H9 (cell line): ENCODE measurements around the gene LATS2. TPM values are rescaled to one million over a fixed set of nuclear protein-coding genes. Genes with fewer than 3 reads are reported as not detected.

ENCODE experiments used
- DNase-seq: peaks from one replicate; pipeline ENCODE4 v3.0.0-alpha.2; 2017
- H2AFZ ChIP-seq: one replicate; pipeline ENCODE4 v1.6.1; 2013; ENCODE audit warnings: mild to moderate bottlenecking, low read length, control low read depth, moderate library complexity
- H2AK5ac ChIP-seq: 2 replicates; pipeline ENCODE4 v1.6.1; 2013; ENCODE audit warnings: low read length, control low read depth, mixed read lengths; ENCODE audit not compliant: insufficient read length
- H2BK120ac ChIP-seq: one replicate; pipeline ENCODE4 v1.6.1; 2013; ENCODE audit warnings: low read depth, mild to moderate bottlenecking, low read length, control low read depth, inconsistent platforms; ENCODE audit not compliant: poor library complexity, severe bottlenecking
- H2BK12ac ChIP-seq: 2 replicates; pipeline ENCODE4 v1.6.1; 2013; ENCODE audit warnings: low read length, control low read depth, mixed read lengths, low read depth; ENCODE audit not compliant: insufficient read length
- H2BK15ac ChIP-seq: 2 replicates; pipeline ENCODE4 v1.6.1; 2013; ENCODE audit warnings: low read depth, low read length, control low read depth
- H2BK20ac ChIP-seq: one replicate; pipeline ENCODE4 v1.6.1; 2013; ENCODE audit warnings: low read depth, mild to moderate bottlenecking, low read length, control low read depth, inconsistent platforms; ENCODE audit not compliant: poor library complexity, severe bottlenecking
- H2BK5ac ChIP-seq: 2 replicates; pipeline ENCODE4 v1.6.1; 2013; ENCODE audit warnings: low read length, control low read depth, mixed read lengths; ENCODE audit not compliant: insufficient read length
- H3K14ac ChIP-seq: 2 replicates; pipeline ENCODE4 v1.6.1; 2013; ENCODE audit warnings: low read length, control low read depth; ENCODE audit not compliant: insufficient read depth
- H3K18ac ChIP-seq: 2 replicates; pipeline ENCODE4 v1.6.1; 2013; ENCODE audit warnings: low read depth, mild to moderate bottlenecking, mixed read lengths, low read length, control low read depth; ENCODE audit not compliant: insufficient read length
- H3K23ac ChIP-seq: 2 replicates; pipeline ENCODE4 v1.6.1; 2013; ENCODE audit warnings: low read length, control low read depth, mixed read lengths, low read depth; ENCODE audit not compliant: insufficient read length
- H3K23me2 ChIP-seq: 2 replicates; pipeline ENCODE4 v1.6.1; 2013; ENCODE audit warnings: low read depth, mild to moderate bottlenecking, mixed read lengths, low read length, control low read depth; ENCODE audit not compliant: insufficient read length, poor library complexity, severe bottlenecking
- H3K27ac ChIP-seq: 2 replicates; pipeline ENCODE4 v1.5.1; 2013; ENCODE audit warnings: low read length, control low read depth, mixed read lengths, low read depth; ENCODE audit not compliant: insufficient read length
- H3K27me3 ChIP-seq: 2 replicates; pipeline ENCODE4 v1.6.1; 2013; ENCODE audit warnings: low read length, control low read depth, inconsistent platforms; ENCODE audit not compliant: insufficient read depth
- H3K4ac ChIP-seq: 2 replicates; pipeline ENCODE4 v1.6.1; 2013; ENCODE audit warnings: low read depth, mild to moderate bottlenecking, control low read depth, inconsistent platforms, low read length, moderate library complexity
- H3K4me1 ChIP-seq: 2 replicates; pipeline ENCODE4 v1.6.1; 2013; ENCODE audit warnings: low read length, control low read depth, inconsistent platforms; ENCODE audit not compliant: insufficient read depth
- H3K4me2 ChIP-seq: 2 replicates; pipeline ENCODE4 v1.6.1; 2013; ENCODE audit warnings: low read length, control low read depth, mixed read lengths; ENCODE audit not compliant: insufficient read length, insufficient read depth
- H3K56ac ChIP-seq: 2 replicates; pipeline ENCODE4 v1.6.1; 2013; ENCODE audit warnings: low read depth, mild to moderate bottlenecking, mixed read lengths, low read length, control low read depth; ENCODE audit not compliant: insufficient read length
- H3K79me1 ChIP-seq: 2 replicates; pipeline ENCODE4 v1.6.1; 2013; ENCODE audit warnings: low read depth, mild to moderate bottlenecking, moderate library complexity, low read length, control low read depth, inconsistent platforms; ENCODE audit not compliant: insufficient read depth, poor library complexity, severe bottlenecking
- H3K79me2 ChIP-seq: 2 replicates; pipeline ENCODE4 v1.6.1; 2013; ENCODE audit warnings: low read length, control low read depth, inconsistent platforms; ENCODE audit not compliant: insufficient read depth
- H3K9ac ChIP-seq: 2 replicates; pipeline ENCODE4 v1.6.1; 2013; ENCODE audit warnings: low read length, control low read depth, mixed read lengths; ENCODE audit not compliant: insufficient read length; ENCODE audit errors: extremely low read depth
- H3K9me3 ChIP-seq: one replicate; pipeline ENCODE4 v1.6.1; 2013; ENCODE audit warnings: low read depth, low read length, inconsistent platforms; ENCODE audit not compliant: control insufficient read depth
- H3T11ph ChIP-seq: one replicate; pipeline ENCODE4 v1.6.1; 2013; ENCODE audit warnings: mild to moderate bottlenecking, low read length, control low read depth, inconsistent platforms
- H4K20me1 ChIP-seq: one replicate; pipeline ENCODE4 v1.6.1; 2013; ENCODE audit not compliant: control insufficient read depth, insufficient read length, insufficient read depth
- H4K5ac ChIP-seq: 2 replicates; pipeline ENCODE4 v1.6.1; 2013; ENCODE audit warnings: low read depth, mild to moderate bottlenecking, mixed read lengths, low read length, control low read depth; ENCODE audit not compliant: insufficient read length
- H4K8ac ChIP-seq: replicated peaks from 2 replicates; pipeline ENCODE4 v1.6.1; 2013; ENCODE audit warnings: low read length, control low read depth, mixed read lengths, low read depth; ENCODE audit not compliant: insufficient read length
- H4K91ac ChIP-seq: 2 replicates; pipeline ENCODE4 v1.6.1; 2013; ENCODE audit warnings: low read depth, mild to moderate bottlenecking, moderate library complexity, mixed read lengths, low read length, control low read depth; ENCODE audit not compliant: insufficient read length
- H3K27ac Mint-ChIP-seq, 3 experiments: 2 replicates in 2 of 3; 3 replicates in 1 of 3; pipeline ENCODE4 v1.8.0; 2020 to 2021; ENCODE audit warnings: mixed read lengths in 3 of 3, mild to moderate bottlenecking in 1 of 3, moderate library complexity in 1 of 3
- H3K27me3 Mint-ChIP-seq: 2 replicates; pipeline ENCODE4 v1.8.0; 2021; ENCODE audit warnings: low read depth, mild to moderate bottlenecking, moderate library complexity, mixed read lengths
- H3K36me3 Mint-ChIP-seq, 3 experiments: 2 replicates in 2 of 3; 3 replicates in 1 of 3; pipeline ENCODE4 v1.8.0; 2020 to 2021; ENCODE audit warnings: low read depth in 3 of 3, mixed read lengths in 3 of 3; ENCODE audit not compliant: insufficient read depth in 1 of 3
- H3K4me1 Mint-ChIP-seq, 2 experiments: 2 replicates each; pipeline ENCODE4 v1.8.0; 2020; ENCODE audit warnings: mixed read lengths in 2 of 2
- H3K4me3 Mint-ChIP-seq, 2 experiments: 2 replicates in 1 of 2; 3 replicates in 1 of 2; pipeline ENCODE4 v1.8.0; 2020 to 2021; ENCODE audit warnings: mild to moderate bottlenecking in 2 of 2, mixed read lengths in 2 of 2, moderate library complexity in 1 of 2
- H3K9me3 Mint-ChIP-seq, 2 experiments: 2 replicates in 1 of 2; 3 replicates in 1 of 2; pipeline ENCODE4 v1.8.0; 2020; ENCODE audit warnings: mild to moderate bottlenecking in 2 of 2, mixed read lengths in 2 of 2, moderate library complexity in 1 of 2
- WGBS: extraction: QIAGEN DNeasy Blood & Tissue Kit; methylation state at CpG from one replicate; pipeline ENCODE4 v1.1.7; 2013; ENCODE audit warnings: missing lambda C conversion rate, low lambda C conversion rate, mixed read lengths; ENCODE audit not compliant: insufficient read length; ENCODE audit errors: extremely low coverage; 5-methylcytosine and 5-hydroxymethylcytosine counted together
- total RNA-seq: library from RNA; stranded (reverse); gene quantifications from 2 replicates; pipeline ENCODE4 v1.2.1, GENCODE V29; 2021
- TF ChIP-seq, protein P1 (sequence below): fragments of 200-600 bp; sonication (generic); conservative IDR thresholded peaks from 3 replicates; pipeline ENCODE4 v1.8.0; 2021; ENCODE audit warnings: antibody characterized with exemption, mild to moderate bottlenecking

Gene LATS2
- total RNA-seq, 1 experiment from 2014 or later, result 20.0 TPM

DNA sequence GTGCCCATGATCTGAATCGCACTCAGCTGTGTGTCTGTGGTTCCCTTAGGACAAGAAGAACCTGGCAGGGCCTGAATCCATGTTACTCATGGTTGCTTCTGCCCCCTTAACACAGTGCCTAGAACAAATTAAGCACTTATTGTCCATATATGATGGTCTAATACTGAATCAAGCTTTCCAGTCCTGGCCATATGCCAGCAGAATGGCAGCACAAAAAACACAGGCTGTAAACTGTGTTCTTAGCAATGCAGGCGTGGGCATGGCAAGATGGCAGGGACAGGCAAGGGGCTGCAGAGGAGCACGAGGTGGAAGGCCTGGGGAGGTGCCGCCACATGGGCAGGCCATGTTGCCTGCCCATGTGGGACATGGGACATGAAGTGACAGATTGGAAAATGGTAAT is 68.2 kb downstream of the LATS2 start:
- peaks cover 15 to 46% (median 44%) of the 10 kb centered on the region in 3 experiments for H3K36me3 Mint-ChIP-seq
- H3K27me3 Mint-ChIP-seq, result no peaks in the 10 kb centered on the region
- Histone ChIP-seq H2BK5ac (no peak overlapping the region), H2BK20ac (no peak overlapping the region), H3T11ph (no peak overlapping the region), H2BK120ac (no peak overlapping the region), H3K4ac (no peak overlapping the region), H3K9ac (no peak overlapping the region), H3K56ac (no peak overlapping the region), H2AK5ac (no peak overlapping the region), H4K8ac (no peak overlapping the region), H3K79me2 (peaks cover 6% of the 10 kb centered on the region; the same call in 1 of the 2 replicates), H2BK12ac (no peak overlapping the region), H3K4me2 (no peak overlapping the region), H3K23me2 (no peaks in the 10 kb centered on the region), H4K20me1 (no peaks in the 10 kb centered on the region), H3K23ac (no peak overlapping the region), H3K18ac (no peak overlapping the region), H3K79me1 (peaks cover 3% of the 10 kb centered on the region), H2AFZ (no peak overlapping the region), H3K4me1 (peaks cover 6% of the 10 kb centered on the region; the same call in 1 of the 2 replicates), H4K91ac (no peak overlapping the region), H3K14ac (no peak overlapping the region), H2BK15ac (no peak overlapping the region), H3K27me3 (no peaks in the 10 kb centered on the region), H4K5ac (no peak overlapping the region), H3K27ac (no peak overlapping the region), H3K9me3 (no peaks in the 10 kb centered on the region)
- TF ChIP-seq, protein P1, sequence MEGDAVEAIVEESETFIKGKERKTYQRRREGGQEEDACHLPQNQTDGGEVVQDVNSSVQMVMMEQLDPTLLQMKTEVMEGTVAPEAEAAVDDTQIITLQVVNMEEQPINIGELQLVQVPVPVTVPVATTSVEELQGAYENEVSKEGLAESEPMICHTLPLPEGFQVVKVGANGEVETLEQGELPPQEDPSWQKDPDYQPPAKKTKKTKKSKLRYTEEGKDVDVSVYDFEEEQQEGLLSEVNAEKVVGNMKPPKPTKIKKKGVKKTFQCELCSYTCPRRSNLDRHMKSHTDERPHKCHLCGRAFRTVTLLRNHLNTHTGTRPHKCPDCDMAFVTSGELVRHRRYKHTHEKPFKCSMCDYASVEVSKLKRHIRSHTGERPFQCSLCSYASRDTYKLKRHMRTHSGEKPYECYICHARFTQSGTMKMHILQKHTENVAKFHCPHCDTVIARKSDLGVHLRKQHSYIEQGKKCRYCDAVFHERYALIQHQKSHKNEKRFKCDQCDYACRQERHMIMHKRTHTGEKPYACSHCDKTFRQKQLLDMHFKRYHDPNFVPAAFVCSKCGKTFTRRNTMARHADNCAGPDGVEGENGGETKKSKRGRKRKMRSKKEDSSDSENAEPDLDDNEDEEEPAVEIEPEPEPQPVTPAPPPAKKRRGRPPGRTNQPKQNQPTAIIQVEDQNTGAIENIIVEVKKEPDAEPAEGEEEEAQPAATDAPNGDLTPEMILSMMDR, result no peak
- peaks cover 14 to 17% of the 10 kb centered on the region in 2 experiments for H3K4me1 Mint-ChIP-seq
- H3K4me3 Mint-ChIP-seq, result no peak overlapping the region
- H3K27ac Mint-ChIP-seq, result peak overlapping the region; percentile 70 to 89 (median 89); a peak in 4 of 7 replicates
- no CpG with 5 or more reads among the region's 4 CpGs for WGBS
- no peak for DNase-seq
- H3K9me3 Mint-ChIP-seq, result no peaks in the 10 kb centered on the region
